HG03039 (cell line): ENCODE data around the gene SYNCRIP.
A peak's percentile ranks its signal among the peaks of the same experiment; 100 is the strongest.
"Not testable (repeated sequence)": the region's sequence is repeated elsewhere in the genome, so short reads cannot be mapped to it uniquely, and the experiment has no call there.

Experiments
- ATAC-seq: cut with Tn5 transposase; IDR thresholded peaks from one replicate; pipeline ENCODE4 v1.9.1; 2021; ENCODE audit warnings: mild to moderate bottlenecking, moderate library complexity; ENCODE audit not compliant: unreplicated experiment

SYNCRIP gene

DNA sequence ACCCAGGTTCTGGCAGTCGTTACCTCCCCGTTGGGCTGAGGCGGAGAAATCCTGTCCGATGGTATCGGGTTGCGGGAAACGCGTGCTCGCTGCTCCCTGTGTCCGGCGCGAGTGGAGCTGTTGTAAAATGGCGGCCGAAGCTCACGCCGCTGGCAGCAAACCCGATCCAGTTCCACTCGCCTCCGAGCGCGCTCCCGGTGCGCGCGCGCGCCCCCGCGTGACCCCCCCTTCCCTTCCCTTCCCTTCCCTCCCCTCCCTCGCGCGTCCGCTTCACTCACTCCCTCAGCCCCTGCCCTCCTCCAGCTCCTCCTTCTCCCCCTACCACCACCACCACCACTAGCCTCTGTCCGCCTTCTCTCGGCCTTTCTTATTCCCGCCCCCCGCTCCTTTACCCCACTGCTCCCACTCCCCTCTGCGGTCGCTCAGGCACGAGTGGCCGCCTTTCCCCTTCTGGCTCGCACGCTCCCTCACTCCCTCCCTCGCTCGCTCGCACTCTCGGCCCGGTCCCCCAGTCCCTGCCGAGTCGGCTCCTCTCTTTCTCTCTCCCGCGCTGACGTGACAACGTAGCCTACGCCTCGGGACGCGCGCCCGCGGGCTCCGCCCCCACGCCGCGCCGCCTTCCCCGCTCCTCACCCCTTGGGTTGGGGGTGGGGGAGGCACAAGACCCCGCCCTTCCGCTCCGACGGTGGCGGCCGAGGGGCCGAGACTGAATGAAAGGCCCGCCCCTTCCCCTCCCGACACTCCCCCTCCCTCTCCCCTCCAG is at the start of gene SYNCRIP:
SYNCRIP (minus strand) TSS at position 113 of the 763 bp plus-strand sequence. CDS start 1,447 bp downstream, outside the sequence.
- ATAC-seq, result peak; percentile 72

- no peak for ATAC-seq
Measured at GRCh38 chr6:85691478-85691877, 48.8 kb upstream of the SYNCRIP start.

- no peak for ATAC-seq
Measured at GRCh38 chr6:85690071-85690470, 47.4 kb upstream of the SYNCRIP start.

DNA sequence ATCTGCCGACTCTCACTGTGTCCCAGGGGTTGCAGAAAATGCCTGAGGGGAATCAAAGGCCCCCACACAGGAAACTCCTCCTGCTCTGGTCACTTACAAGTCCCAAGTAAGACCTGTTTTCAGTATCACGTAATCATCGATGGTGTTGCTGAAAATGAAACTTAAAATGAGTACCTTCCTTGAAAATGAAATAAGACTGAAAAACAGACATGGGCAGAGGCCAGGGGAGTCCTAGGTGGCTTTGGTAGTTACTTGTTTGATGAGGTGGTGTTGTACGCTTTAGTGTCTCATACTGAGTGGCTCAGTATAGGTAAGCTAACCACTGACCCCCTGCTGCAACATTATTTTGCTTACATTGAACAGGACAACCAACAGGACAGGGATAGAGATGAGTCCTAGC is 43.0 kb upstream of the SYNCRIP start:
- ATAC-seq, result peak; percentile 87

DNA sequence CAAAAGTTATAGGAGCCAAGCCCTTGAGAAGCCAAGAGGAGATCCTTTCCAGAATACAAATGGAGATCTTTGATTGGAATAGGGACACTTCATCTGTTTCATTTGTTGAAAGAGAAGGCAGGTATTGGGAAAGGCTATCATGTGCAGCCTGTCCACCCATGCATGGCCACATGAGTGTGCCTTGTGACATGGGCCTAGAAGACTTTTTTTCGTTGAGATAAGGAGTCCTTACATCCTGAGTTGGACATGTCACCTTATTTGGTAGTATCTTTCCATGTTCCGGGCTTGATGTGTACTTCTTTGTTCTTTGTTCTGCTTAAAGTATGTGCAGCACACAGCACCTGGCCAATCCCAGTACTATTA is 42.1 kb upstream of the SYNCRIP start:
- ATAC-seq, result no peak

DNA sequence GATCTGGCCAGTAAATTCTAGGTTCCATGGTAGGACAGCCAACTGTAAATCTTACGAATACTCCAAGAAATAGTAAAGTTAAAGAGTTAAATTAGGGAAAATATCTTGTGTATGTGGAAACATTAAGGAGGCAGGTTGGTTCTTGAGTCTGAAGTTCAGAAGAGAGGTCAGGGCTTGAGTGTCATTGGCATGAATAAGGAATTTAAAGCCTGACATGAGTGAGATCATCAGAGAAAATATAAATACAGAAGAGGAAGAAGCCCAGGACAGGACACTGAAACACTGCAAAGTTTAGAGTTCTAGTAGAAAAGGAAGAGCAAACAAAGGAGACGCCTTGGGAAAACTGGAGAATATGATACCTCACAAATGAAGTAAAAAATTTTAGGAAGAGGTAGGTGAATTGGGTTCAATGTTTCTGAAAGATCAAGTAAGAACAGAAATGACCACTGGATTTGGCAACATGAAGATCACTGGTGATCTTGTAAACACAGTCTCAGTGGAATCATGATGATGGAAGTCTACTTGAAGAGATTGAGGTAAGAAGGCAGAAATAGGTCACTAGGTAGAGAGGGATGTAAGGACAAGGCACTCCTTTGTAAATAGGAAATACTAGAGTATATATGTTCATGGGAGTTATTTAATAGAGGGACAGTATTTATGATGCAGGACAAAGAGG is 41.6 kb upstream of the SYNCRIP start:
- no peak for ATAC-seq

GRCh38 chr6:85681899-85682298 is 39.2 kb upstream of the SYNCRIP start:
- ATAC-seq, result not testable (repeated sequence)

DNA sequence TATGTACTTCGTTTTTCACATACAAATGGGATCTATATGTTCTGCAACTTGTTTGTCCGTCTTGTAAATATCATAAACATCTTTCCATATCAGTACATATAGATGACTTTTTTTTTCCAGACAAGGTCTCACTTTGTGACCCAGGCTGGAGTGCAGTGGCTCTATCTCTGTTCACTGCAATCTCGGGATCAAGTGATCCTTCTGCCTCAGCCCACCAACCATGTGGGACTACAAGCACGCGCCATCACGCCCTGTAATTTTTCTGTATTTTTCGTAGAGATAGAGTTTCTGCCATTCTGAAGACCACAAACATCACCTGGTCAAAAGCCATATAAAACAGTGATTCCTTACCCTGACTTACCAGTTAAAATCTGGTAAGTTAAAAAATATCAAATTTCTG is 37.7 kb upstream of the SYNCRIP start:
- no peak for ATAC-seq

GRCh38 chr6:85679445-85680123 is 36.9 kb upstream of the SYNCRIP start:
- ATAC-seq, result peak; percentile 0

DNA sequence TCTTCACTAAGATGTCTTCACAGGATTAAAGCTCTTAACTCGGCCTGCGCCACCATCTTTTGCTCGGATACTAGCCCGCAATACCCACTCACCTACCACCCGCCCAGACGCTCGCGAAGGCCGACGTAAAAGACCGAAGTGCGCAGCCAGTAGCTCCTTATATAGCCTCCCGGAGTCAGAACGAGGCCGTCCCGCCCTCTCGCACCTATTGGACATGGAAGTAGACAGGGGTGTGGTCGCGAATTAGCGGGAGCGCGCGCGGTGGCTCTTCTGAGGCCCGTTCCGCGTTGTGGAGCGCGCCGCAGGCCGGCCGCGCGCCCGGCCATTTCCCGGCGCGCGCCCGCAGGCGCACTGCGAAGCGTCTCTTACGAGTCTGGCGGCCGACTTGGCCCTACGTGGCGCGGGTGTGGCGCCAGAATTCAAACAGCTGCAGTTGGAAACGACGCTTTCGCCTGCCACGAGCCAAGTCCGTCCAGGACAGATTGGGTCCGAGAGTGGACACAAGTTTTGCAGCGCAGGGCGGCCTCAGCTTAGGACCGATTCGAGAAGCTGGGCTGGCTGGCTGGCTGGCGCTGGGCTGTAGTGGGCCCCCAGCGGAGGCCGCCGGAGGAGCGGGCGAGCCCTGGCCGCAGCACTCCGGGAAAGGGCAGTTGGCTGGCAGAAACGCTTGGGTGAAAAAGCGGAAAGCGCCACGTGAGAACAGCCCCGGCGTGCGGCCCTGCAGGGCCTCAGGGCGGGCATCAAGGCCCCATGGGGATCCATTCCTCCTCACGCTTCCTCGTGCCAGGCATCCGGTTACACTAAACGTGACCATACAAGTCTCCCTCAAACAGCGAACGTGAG is 36.1 kb upstream of the SYNCRIP start:
- ATAC-seq, result peak; percentile 83

- no peak for ATAC-seq
Measured at GRCh38 chr6:85678026-85678601, 35.4 kb upstream of the SYNCRIP start.

DNA sequence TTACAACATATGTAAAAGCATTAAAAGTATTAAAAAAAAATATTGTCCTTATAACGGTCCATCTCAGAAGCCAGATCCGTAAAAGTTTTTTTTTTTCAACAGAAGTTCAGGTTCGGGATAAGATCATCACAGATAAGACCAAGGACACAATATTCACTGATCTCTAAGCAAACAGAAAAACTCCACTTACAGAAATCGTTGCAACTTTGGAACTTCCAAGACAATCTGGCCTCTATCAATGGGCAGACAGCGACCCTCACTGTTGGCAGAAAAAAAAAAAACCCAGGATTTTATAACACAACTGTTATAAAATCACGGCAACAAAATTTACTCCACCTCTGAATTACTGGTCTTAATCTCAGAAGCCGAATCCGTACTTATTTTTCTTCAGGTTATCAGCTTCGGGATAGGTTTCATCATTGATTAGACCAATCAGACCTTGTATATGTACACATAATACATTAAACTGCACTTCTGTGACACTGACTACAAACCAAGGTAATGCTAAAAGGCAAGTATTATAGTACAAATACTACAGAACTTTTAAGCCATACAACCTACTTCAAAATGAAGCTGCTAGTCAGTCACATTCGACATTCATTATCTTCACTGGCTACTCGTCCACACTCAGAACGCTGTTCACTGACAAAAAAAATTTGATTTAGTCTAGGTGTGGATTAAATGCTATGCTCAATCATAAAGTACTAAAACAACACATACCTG is 34.7 kb upstream of the SYNCRIP start:
- ATAC-seq, result no peak

DNA sequence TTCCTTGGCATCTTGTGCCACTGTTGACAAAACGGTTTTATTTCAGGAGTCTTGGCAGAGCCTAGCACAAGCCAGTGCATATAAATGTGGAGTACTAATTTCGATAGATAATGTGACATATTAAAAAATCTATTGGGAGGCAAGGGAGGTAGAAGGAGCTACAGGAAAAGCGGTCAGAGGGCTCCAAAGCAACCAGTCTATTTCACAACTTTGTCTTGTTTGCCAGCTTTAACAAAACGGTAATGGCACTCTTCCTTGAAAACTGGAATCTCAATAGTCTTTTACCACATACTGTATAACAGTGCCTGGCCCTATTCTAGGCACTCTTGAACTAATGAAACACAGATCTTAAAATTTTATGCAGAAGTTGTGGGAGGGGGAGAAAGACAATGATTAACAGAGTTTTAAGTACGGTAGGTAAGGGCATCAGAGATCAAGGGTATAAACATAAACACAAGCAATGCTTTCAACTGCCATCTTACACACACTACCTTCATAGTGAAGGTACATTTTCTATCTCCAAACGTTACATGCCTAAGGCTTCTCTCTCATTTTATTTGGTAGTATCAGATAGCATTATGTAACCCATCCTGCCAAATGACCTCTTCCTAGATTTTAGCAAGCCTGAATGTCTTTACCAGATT is 33.5 kb upstream of the SYNCRIP start:
- ATAC-seq, result no peak

DNA sequence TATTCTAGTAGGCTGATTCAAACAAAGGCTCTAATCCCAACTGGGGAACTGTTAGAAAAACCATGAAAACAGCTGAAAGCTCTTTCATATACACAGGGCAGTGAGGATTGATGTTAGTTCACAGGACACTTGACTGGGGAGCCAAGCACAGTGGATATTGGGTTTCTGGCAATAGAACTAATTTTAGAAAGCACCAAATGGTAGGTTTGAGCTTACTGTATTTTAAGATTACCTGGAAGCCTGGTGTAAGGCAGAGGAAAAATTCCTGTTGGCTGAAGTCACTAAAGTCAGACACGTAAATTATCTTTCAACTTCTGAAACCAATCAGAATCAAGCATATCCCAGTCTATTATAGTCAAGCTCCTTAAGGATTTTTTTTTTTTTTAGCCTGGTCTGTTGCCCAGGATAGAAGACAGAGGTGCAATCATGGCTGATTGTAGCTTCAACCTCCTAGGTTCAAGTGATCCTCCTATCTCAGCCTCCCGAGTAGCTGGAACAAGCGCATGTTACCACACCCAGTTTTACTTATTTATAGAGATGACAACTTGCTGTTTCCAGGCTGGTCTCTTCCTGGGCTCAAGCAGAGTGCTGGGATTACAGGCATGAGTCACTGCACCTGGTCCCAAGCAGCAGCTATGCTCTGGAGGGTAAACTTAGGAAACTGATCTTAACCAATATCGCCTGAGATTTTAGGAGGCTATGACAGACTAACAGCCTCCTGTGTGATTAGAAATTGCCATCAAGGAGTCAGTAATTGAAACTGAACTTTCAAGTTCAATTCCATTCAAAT is 32.5 kb upstream of the SYNCRIP start:
- no peak for ATAC-seq

DNA sequence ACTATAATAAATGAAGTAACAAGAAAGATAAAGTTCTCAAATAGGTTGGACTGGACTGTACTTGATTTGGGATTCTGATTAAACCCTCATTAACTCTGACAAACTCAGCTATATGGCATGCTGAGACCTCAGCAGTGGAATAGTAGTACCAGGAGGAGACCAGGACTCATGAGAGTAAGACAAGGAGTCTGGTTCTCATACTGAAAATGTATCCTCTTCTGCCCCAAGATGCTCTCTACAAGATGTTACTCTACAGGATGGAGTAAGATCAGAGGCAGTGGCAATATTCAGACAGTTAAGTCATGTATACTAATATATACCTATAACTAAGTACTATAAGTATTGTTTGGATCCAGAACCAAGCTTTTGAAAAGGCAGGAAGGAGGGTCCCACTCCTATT is 31.9 kb upstream of the SYNCRIP start:
- no peak for ATAC-seq

DNA sequence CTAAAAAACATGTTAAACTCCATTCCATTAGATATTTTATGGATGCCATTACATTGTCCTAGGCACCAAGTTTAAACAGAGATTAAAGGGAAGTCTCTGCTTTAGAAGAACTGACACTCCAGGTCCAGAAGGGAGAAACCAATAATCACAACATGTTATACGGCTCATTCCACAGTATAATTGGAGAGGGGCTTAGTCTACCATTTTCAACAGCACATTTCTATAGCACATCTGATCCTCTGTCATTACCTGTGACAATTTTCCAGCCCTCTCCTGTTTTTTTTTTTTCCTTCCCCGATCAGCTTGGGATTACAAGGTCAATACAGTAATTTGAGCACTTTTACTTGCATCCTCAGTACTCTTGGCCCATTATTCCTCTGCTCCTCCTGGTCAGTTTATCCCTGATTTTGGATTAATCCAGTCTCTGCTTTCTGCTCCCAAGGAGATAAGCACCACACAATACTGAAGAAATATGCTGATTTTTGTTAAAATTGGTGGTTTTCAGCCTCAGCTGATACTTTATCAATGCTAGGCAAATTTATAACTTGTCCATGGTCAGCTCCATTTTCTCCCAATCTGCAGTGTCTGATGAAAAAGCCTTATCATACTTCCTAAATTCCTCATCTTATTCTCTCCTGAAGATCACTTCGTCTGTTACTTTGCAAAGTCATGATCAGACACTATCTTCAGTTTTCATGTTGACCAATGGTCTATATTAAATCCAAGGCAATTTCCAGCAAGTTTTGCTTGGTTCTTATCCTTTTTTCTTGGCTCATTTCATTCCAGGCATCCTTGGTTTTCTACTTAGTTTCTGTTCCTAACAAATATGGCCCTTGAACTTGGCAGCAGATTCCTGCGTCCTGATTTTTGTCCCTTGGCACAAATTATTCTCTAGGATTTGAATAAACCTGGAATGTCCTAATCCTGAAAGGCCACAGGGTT is 30.8 kb upstream of the SYNCRIP start:
- no peak for ATAC-seq

- no peak for ATAC-seq
Measured at GRCh38 chr6:85672623-85673022, 29.9 kb upstream of the SYNCRIP start.

DNA sequence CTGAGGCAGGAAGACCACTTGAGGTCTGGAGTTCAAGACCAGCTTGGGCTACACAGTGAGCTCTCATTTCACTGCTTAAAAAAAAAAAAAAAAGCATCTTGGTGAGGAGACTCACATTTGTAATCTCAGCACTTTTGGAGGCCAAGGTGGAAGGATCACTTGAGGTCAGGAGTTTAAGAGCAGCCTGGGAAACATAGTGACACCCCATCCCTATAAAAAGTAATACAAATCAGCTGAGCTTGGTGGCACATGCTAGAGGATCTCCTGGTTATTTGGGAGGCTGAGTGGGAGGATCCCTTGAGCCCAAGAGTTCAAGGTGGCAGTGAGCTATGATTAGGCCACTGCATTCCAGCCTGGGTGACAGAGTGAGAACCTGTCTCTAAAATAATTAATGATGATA is 29.4 kb upstream of the SYNCRIP start:
- ATAC-seq, result no peak
